IMR-90 (cell line): Measurements from ENCODE around the gene PNPLA5. TPM values are rescaled to one million over a fixed set of nuclear protein-coding genes. Genes with fewer than 3 reads are reported as not detected.

ENCODE experiments used
- ATAC-seq: fragments of 200-7000 bp; cut with Tn5 transposase; 2 replicates; pipeline ENCODE4 v1.9.1; 2020; ENCODE audit warnings: low read depth, mild to moderate bottlenecking, moderate library complexity
- BruUV-seq: library from RNA; stranded (reverse); fragments of 400-500 nt; replicated peaks from 2 replicates; lab custom pipeline; 2021; lab: Mats Ljungman, UMichigan
- CTCF ChIA-PET: fragments of 300-600 bp; formaldehyde crosslinking; extraction: SDS; loops from one replicate; lab custom pipeline; 2021; ENCODE audit warnings: antibody characterized with exemption; lab: Yijun Ruan, JAX
- POLR2A ChIA-PET: fragments of 300-600 bp; sonication (Branson Sonifier 250); formaldehyde crosslinking; loops from one replicate; lab custom pipeline; 2022; ENCODE audit warnings: antibody characterized with exemption; ENCODE audit not compliant: unreplicated experiment; lab: Charles Lee
- DNase-seq: peaks from one replicate; pipeline ENCODE4 v3.0.0; 2013
- H2AFZ ChIP-seq: replicated peaks from 2 replicates; pipeline ENCODE3; 2013; ENCODE audit warnings: low read length, mild to moderate bottlenecking; ENCODE audit not compliant: poor library complexity
- H2AK5ac ChIP-seq: 2 replicates; pipeline ENCODE4 v1.6.1; 2013; ENCODE audit warnings: low read depth, low read length, inconsistent platforms
- H2AK9ac ChIP-seq: replicated peaks from 2 replicates; pipeline ENCODE3; 2013; ENCODE audit warnings: mild to moderate bottlenecking, low read depth, low read length, moderate library complexity; ENCODE audit not compliant: poor library complexity
- H2BK120ac ChIP-seq: 2 replicates; pipeline ENCODE4 v1.6.1; 2013; ENCODE audit warnings: low read depth, low read length, inconsistent platforms
- H2BK15ac ChIP-seq: 3 replicates; pipeline ENCODE4 v1.6.1; 2013; ENCODE audit warnings: low read depth, low read length, inconsistent platforms
- H2BK20ac ChIP-seq: 2 replicates; pipeline ENCODE4 v1.6.1; 2013; ENCODE audit warnings: low read depth, mild to moderate bottlenecking, inconsistent platforms, low read length, moderate library complexity
- H2BK5ac ChIP-seq: 2 replicates; pipeline ENCODE4 v1.6.1; 2013; ENCODE audit warnings: mild to moderate bottlenecking, low read depth, low read length, inconsistent platforms; ENCODE audit not compliant: poor library complexity, severe bottlenecking
- H3K14ac ChIP-seq: replicated peaks from 2 replicates; pipeline ENCODE4 v1.6.1; 2013; ENCODE audit warnings: low read depth, low read length, inconsistent platforms
- H3K18ac ChIP-seq: 2 replicates; pipeline ENCODE4 v1.6.1; 2013; ENCODE audit warnings: low read depth, low read length, control low read depth
- H3K23ac ChIP-seq: 2 replicates; pipeline ENCODE4 v1.6.1; 2013; ENCODE audit warnings: low read depth, low read length, inconsistent platforms
- H3K27ac ChIP-seq: 2 replicates; pipeline ENCODE4 v1.5.1; 2013; ENCODE audit warnings: mild to moderate bottlenecking, control low read depth, low read length; ENCODE audit not compliant: insufficient read depth
- H3K27me3 ChIP-seq: 2 replicates; pipeline ENCODE4 v1.6.1; 2013; ENCODE audit warnings: low read length; ENCODE audit not compliant: control insufficient read depth, insufficient read depth
- H3K36me3 ChIP-seq: 2 replicates; pipeline ENCODE4 v1.6.1; 2013; ENCODE audit warnings: low read length, mixed read lengths; ENCODE audit not compliant: control insufficient read depth, insufficient read depth
- H3K4ac ChIP-seq: 2 replicates; pipeline ENCODE4 v1.6.1; 2013; ENCODE audit warnings: low read depth, low read length, inconsistent platforms
- H3K4me1 ChIP-seq: 2 replicates; pipeline ENCODE4 v1.6.1; 2013; ENCODE audit warnings: low read length, mixed read lengths; ENCODE audit not compliant: control insufficient read depth, insufficient read depth
- H3K4me2 ChIP-seq: 2 replicates; pipeline ENCODE4 v1.6.1; 2013; ENCODE audit warnings: low read depth, mild to moderate bottlenecking, control low read depth, low read length, moderate library complexity
- H3K4me3 ChIP-seq: 2 replicates; pipeline ENCODE4 v1.5.1; 2013; ENCODE audit warnings: low read depth, mild to moderate bottlenecking, control low read depth, low read length, moderate library complexity; ENCODE audit not compliant: insufficient read depth
- H3K56ac ChIP-seq: 2 replicates; pipeline ENCODE4 v1.6.1; 2013; ENCODE audit warnings: low read length, inconsistent platforms; ENCODE audit not compliant: insufficient read depth; ENCODE audit errors: extremely low read depth
- H3K79me1 ChIP-seq, 2 experiments: 2 replicates each; pipeline ENCODE4 v1.6.1; 2013; ENCODE audit warnings: low read length in 2 of 2, inconsistent platforms in 1 of 2, low read depth in 1 of 2
- H3K9ac ChIP-seq: 2 replicates; pipeline ENCODE4 v1.6.1; 2013; ENCODE audit warnings: low read depth, low read length, control low read depth
- H3K9me1 ChIP-seq: 2 replicates; pipeline ENCODE4 v1.6.1; 2013; ENCODE audit warnings: low read length, inconsistent platforms; ENCODE audit not compliant: insufficient read depth
- H3K9me3 ChIP-seq: 2 replicates; pipeline ENCODE4 v1.6.1; 2013; ENCODE audit warnings: low read length; ENCODE audit not compliant: control insufficient read depth, insufficient read depth
- H4K20me1 ChIP-seq: 2 replicates; pipeline ENCODE4 v1.6.1; 2013; ENCODE audit warnings: low read length, inconsistent platforms; ENCODE audit not compliant: insufficient read depth
- H4K5ac ChIP-seq: 2 replicates; pipeline ENCODE4 v1.6.1; 2013; ENCODE audit warnings: mild to moderate bottlenecking, low read depth, low read length, control low read depth
- H4K8ac ChIP-seq, 2 experiments: 2 replicates each; pipeline ENCODE4 v1.6.1; 2013; ENCODE audit warnings: low read depth in 2 of 2, low read length in 2 of 2, control low read depth in 1 of 2, inconsistent platforms in 1 of 2
- H4K91ac ChIP-seq: 2 replicates; pipeline ENCODE4 v1.6.1; 2013; ENCODE audit warnings: low read depth, low read length, inconsistent platforms; ENCODE audit not compliant: insufficient read depth
- BHLHE40 ChIP-seq: fragments of 150-350 bp; IDR thresholded peaks from 2 replicates; pipeline ENCODE4 v1.6.1; 2016; ENCODE audit warnings: mild to moderate bottlenecking, low read depth, low read length
- CEBPB ChIP-seq: IDR thresholded peaks from 2 replicates; pipeline ENCODE4 v1.6.1; 2012; ENCODE audit warnings: low read depth, low read length, improper control_type of control experiment
- FOS ChIP-seq: fragments of 150-350 bp; IDR thresholded peaks from 2 replicates; pipeline ENCODE4 v1.6.1; 2016; ENCODE audit warnings: low read depth, low read length
- MAFK ChIP-seq: IDR thresholded peaks from 2 replicates; pipeline ENCODE4 v1.6.1; 2012; ENCODE audit warnings: low read depth, low read length, improper control_type of control experiment
- MAZ ChIP-seq: IDR thresholded peaks from 2 replicates; pipeline ENCODE4 v1.6.1; 2012; ENCODE audit warnings: low read depth, mild to moderate bottlenecking, low read length, improper control_type of control experiment, moderate library complexity, borderline replicate concordance
- MXI1 ChIP-seq: IDR thresholded peaks from 2 replicates; pipeline ENCODE4 v1.6.1; 2012; ENCODE audit warnings: low read depth, mild to moderate bottlenecking, low read length, moderate library complexity, borderline replicate concordance
- NFE2L2 ChIP-seq: fragments of 150-350 bp; IDR thresholded peaks from 2 replicates; pipeline ENCODE4 v1.6.1; 2016; ENCODE audit warnings: low read depth, mild to moderate bottlenecking, low read length
- RCOR1 ChIP-seq: IDR thresholded peaks from 2 replicates; pipeline ENCODE4 v1.6.1; 2012; ENCODE audit warnings: mild to moderate bottlenecking, low read length, improper control_type of control experiment; ENCODE audit not compliant: insufficient replicate concordance
- RFX5 ChIP-seq: IDR thresholded peaks from 2 replicates; pipeline ENCODE4 v1.8.0; 2012; ENCODE audit warnings: low read depth, mild to moderate bottlenecking, low read length, moderate library complexity
- SMC3 ChIP-seq: fragments of 150-350 bp; IDR thresholded peaks from 2 replicates; pipeline ENCODE4 v1.6.1; 2016; ENCODE audit warnings: low read depth, mild to moderate bottlenecking, antibody characterized with exemption, low read length, moderate library complexity
- WGBS, 2 experiments: methylation state at CpG; one replicate each; pipeline versions ENCODE4 v1.1.5 to v1.1.7; 2013; ENCODE audit warnings: missing lambda C conversion rate in 2 of 2; ENCODE audit not compliant: insufficient read length in 1 of 2; ENCODE audit errors: extremely low coverage in 2 of 2; 5-methylcytosine and 5-hydroxymethylcytosine counted together
- dilution Hi-C: fragments of 300-500 bp; cut with HindIII; formaldehyde crosslinking; loops from one replicate; pipeline ENCODE4 v1.14.3; 2018; ENCODE audit warnings: low sequenced_read_pairs; ENCODE audit not compliant: unreplicated experiment
- in situ Hi-C: fragments of 300-500 bp; cut with MboI; formaldehyde crosslinking; loops from 3 replicates; pipeline ENCODE4 v1.14.3; 2019; ENCODE audit warnings: low sequenced_read_pairs, inconsistent platforms, mixed read lengths
- intact Hi-C: fragments of 100-400 bp; cut with micrococcal nuclease; formaldehyde crosslinking; loops from 2 replicates; pipeline ENCODE4 v1.10.0; 2022
- polyA plus RNA-seq, 3 experiments: library from polyadenylated mRNA; depleted of rRNA; stranded (reverse); fragments of >200 nt; gene quantifications; 2 replicates each; pipeline ENCODE4 v1.2.3, GENCODE V29; 2012; ENCODE audit warnings: low replicate concordance in 1 of 3
- total RNA-seq: library from RNA; depleted of rRNA; stranded (reverse); fragments of >200 nt; gene quantifications from 2 replicates; pipeline ENCODE4 v1.2.3, GENCODE V29; 2012
- TF ChIP-seq, protein P1 (sequence below): fragments of 150-350 bp; IDR thresholded peaks from 2 replicates; pipeline ENCODE4 v1.6.1; 2017; ENCODE audit warnings: mild to moderate bottlenecking, antibody characterized with exemption, low read length, low read depth
- TF ChIP-seq, protein P2 (sequence below): conservative IDR thresholded peaks from 2 replicates; pipeline ENCODE4 v1.5.1; 2012; ENCODE audit warnings: mild to moderate bottlenecking, low read depth, low read length, improper control_type of control experiment
- TF ChIP-seq, protein P3 (sequence below): fragments of 150-350 bp; IDR thresholded peaks from 2 replicates; pipeline ENCODE4 v1.6.1; 2016; ENCODE audit warnings: low read depth, mild to moderate bottlenecking, low read length, moderate library complexity, borderline replicate concordance

PNPLA5 gene
- total and polyA plus RNA-seq, 2 of the 4 experiments (the other 2 are of a cell fraction) = 0.18 to 0.44 TPM

DNA sequence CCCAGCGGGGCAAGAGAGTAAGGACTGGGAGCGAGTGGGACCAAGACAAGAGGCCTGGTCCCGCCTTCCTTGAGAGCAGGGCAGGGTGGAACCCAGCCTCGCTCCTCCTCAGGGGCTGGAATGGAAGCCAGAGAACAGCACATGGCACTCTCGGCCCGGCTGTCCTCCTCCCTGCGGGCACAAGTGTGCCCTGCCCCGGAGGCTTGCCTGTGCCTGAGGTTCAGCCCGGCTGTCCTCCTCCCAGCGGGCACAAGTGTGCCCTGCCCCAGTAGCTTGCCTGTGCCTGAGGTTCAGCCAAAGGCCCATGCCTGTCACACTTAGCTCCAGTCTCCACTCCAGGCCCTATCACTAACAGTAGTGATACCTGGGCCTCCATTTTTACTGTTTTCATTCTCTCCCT is 53.7 kb downstream of the PNPLA5 start:
- H3K36me3 ChIP-seq = peaks cover 9% of the 10 kb centered on the region; the same call in 1 of the 2 replicates
- H2BK5ac ChIP-seq = no peak overlapping the region
- no peaks in the 10 kb centered on the region; the same call in 1 of the 2 replicates for H3K27me3 ChIP-seq
- H3K4me1 ChIP-seq = no peaks in the 10 kb centered on the region
- H3K4me2 ChIP-seq = no peak overlapping the region
- no peaks in the 10 kb centered on the region for H3K9me1 ChIP-seq
- H3K23ac ChIP-seq = no peak overlapping the region
- H2AK9ac ChIP-seq = no peak overlapping the region
- no peak overlapping the region for H4K91ac ChIP-seq
- BruUV-seq = no TSS peak
- WGBS, 2 experiments = 94% methylated on average over 7 of the region's 10 CpGs; no CpG with 5 or more reads in 1 of the 2 experiments
- H2AK5ac ChIP-seq = no peak overlapping the region
- no peaks in the 10 kb centered on the region for H3K9me3 ChIP-seq
- H2BK120ac ChIP-seq = no peak overlapping the region
- H3K4ac ChIP-seq = no peak overlapping the region
- in situ Hi-C loops (no loop called here), dilution Hi-C loops (no loop called here), intact Hi-C loops (no loop called here)
- H2BK15ac ChIP-seq = no peak overlapping the region
- H3K56ac ChIP-seq = no peak overlapping the region
- POLR2A ChIA-PET = no interaction called here
- H3K4me3 ChIP-seq = no peak overlapping the region
- H2AFZ ChIP-seq = no peak overlapping the region
- H3K9ac ChIP-seq = no peak overlapping the region
- no peak overlapping the region for H3K27ac ChIP-seq
- no peak overlapping the region for H3K14ac ChIP-seq
- no peaks in the 10 kb centered on the region for H3K79me1 ChIP-seq
- DNase-seq = no peak
- H2BK20ac ChIP-seq = no peak overlapping the region
- no peak for ATAC-seq
- TF ChIP-seq RCOR1 = no peak
- no peak for TF ChIP-seq RFX5
- TF ChIP-seq MXI1 = no peak
- TF ChIP-seq NFE2L2 = no peak
- TF ChIP-seq CEBPB = no peak
- TF ChIP-seq SMC3 = no peak
- no peak for TF ChIP-seq BHLHE40
- TF ChIP-seq MAFK = no peak
- TF ChIP-seq, protein P1, sequence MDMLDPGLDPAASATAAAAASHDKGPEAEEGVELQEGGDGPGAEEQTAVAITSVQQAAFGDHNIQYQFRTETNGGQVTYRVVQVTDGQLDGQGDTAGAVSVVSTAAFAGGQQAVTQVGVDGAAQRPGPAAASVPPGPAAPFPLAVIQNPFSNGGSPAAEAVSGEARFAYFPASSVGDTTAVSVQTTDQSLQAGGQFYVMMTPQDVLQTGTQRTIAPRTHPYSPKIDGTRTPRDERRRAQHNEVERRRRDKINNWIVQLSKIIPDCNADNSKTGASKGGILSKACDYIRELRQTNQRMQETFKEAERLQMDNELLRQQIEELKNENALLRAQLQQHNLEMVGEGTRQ = no peak
- TF ChIP-seq, protein P2, sequence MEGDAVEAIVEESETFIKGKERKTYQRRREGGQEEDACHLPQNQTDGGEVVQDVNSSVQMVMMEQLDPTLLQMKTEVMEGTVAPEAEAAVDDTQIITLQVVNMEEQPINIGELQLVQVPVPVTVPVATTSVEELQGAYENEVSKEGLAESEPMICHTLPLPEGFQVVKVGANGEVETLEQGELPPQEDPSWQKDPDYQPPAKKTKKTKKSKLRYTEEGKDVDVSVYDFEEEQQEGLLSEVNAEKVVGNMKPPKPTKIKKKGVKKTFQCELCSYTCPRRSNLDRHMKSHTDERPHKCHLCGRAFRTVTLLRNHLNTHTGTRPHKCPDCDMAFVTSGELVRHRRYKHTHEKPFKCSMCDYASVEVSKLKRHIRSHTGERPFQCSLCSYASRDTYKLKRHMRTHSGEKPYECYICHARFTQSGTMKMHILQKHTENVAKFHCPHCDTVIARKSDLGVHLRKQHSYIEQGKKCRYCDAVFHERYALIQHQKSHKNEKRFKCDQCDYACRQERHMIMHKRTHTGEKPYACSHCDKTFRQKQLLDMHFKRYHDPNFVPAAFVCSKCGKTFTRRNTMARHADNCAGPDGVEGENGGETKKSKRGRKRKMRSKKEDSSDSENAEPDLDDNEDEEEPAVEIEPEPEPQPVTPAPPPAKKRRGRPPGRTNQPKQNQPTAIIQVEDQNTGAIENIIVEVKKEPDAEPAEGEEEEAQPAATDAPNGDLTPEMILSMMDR = no peak
- TF ChIP-seq, protein P3, sequence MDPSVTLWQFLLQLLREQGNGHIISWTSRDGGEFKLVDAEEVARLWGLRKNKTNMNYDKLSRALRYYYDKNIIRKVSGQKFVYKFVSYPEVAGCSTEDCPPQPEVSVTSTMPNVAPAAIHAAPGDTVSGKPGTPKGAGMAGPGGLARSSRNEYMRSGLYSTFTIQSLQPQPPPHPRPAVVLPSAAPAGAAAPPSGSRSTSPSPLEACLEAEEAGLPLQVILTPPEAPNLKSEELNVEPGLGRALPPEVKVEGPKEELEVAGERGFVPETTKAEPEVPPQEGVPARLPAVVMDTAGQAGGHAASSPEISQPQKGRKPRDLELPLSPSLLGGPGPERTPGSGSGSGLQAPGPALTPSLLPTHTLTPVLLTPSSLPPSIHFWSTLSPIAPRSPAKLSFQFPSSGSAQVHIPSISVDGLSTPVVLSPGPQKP = no peak
- TF ChIP-seq MAZ = no peak
- TF ChIP-seq FOS = no peak
- H4K5ac ChIP-seq = no peak overlapping the region
- no peaks in the 10 kb centered on the region for H4K20me1 ChIP-seq
- H3K18ac ChIP-seq = no peak overlapping the region
- H4K8ac ChIP-seq = no peak overlapping the region
- CTCF ChIA-PET = no interaction called here
